Measurements from ENCODE around the gene TRAF3IP1. TPM values are rescaled to one million over a fixed set of nuclear protein-coding genes. Genes with fewer than 3 reads are reported as not detected.

The TRAF3IP1 gene
- total RNA-seq, 1 donor = 7.6 TPM

DNA sequence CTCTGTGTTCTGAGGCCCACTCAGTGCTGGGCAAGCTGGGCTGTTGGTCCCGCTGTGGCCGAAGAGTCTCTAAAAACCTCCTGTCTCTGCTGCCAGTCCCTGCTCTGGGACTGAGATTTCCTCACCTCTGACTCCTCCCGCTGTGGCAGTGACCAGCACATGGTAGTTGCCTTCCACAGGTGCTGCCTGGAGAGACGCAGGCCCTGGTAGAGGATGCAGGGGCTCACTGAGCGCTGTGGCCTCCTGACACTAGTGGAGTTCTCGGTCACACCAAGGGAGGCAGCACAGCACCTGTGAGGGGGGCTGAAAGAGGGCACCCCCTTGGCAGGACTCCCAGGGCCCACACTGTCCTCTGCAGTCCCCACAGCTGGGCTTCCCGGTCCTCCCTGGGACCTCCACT is 102.6 kb downstream of the TRAF3IP1 start:
- H3K9me3 ChIP-seq (ENCODE audit: low read depth, low read length) = no peaks in the 10 kb centered on the region
- H3K79me2 ChIP-seq (ENCODE audit: insufficient read depth, low read length) = peaks cover 13% of the 10 kb centered on the region
- no peaks in the 10 kb centered on the region for H3K36me3 ChIP-seq (ENCODE audit: insufficient read depth, low read length)
- H3K4me1 ChIP-seq (ENCODE audit: insufficient read depth, low read length) = peaks cover 61% of the 10 kb centered on the region
- TF ChIP-seq, protein P1, sequence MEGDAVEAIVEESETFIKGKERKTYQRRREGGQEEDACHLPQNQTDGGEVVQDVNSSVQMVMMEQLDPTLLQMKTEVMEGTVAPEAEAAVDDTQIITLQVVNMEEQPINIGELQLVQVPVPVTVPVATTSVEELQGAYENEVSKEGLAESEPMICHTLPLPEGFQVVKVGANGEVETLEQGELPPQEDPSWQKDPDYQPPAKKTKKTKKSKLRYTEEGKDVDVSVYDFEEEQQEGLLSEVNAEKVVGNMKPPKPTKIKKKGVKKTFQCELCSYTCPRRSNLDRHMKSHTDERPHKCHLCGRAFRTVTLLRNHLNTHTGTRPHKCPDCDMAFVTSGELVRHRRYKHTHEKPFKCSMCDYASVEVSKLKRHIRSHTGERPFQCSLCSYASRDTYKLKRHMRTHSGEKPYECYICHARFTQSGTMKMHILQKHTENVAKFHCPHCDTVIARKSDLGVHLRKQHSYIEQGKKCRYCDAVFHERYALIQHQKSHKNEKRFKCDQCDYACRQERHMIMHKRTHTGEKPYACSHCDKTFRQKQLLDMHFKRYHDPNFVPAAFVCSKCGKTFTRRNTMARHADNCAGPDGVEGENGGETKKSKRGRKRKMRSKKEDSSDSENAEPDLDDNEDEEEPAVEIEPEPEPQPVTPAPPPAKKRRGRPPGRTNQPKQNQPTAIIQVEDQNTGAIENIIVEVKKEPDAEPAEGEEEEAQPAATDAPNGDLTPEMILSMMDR (IDR thresholded peaks at IDR 0.05; ENCODE audit: extremely low read depth, low read depth, low read length) = no peak
- no peaks in the 10 kb centered on the region for H3K27me3 ChIP-seq (ENCODE audit: insufficient read depth, low read length)
- no peak overlapping the region for H3K4me2 ChIP-seq (ENCODE audit: insufficient read depth, low read length)
- H2AFZ ChIP-seq (ENCODE audit: low read length) = no peak overlapping the region
- no peak overlapping the region for H3K4me3 ChIP-seq (ENCODE audit: insufficient read depth, low read length)
- DNase-seq (ENCODE audit: insufficient read length, low spot score, missing footprints) = peak; percentile 77
- peak overlapping the region; percentile 100 for H3K27ac ChIP-seq (ENCODE audit: low read depth, low read length)
- H4K20me1 ChIP-seq (ENCODE audit: insufficient read depth, low read length) = no peaks in the 10 kb centered on the region

DNA sequence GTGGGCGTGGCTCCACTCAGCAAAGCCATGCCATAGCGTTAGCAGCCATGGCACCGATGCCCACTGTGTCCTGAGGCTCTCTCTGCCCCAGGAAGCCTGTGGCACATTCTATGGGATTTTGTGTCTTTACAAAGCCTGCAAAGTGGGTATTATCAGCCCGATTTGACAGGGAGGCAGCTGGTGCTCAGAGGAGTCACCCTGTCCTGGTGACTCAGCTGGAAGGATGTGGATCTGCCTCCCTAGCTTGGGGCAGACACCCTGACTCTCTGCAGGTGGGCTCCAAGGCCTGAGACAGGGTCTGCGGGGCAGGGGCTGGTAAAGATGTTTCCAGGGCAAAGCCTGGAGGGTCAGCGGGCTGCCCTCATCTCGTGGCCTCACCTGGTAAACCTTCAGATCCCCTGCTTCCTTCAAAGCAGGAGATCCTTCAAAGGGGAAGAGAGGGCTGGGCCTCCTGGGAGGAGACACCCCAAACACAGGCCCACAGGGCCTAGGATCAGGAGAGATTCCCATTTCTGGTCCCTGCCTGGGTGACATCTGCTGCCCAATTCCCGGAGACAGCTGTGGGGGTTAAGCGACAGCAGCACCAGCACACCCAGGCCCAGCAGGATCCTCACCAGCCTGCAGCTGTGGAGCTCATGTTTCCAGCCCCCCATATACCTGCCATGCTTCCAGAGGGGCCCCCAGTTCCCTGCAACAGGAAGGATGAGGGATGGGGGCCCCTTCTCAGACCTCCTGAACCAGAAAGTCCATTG is 103.4 kb downstream of the TRAF3IP1 start:
- Histone ChIP-seq H3K79me2 (ENCODE audit: insufficient read depth, low read length) (peaks cover 21% of the 10 kb centered on the region), H3K4me1 (ENCODE audit: insufficient read depth, low read length) (peaks cover 63% of the 10 kb centered on the region), H3K36me3 (ENCODE audit: insufficient read depth, low read length) (peaks cover 8% of the 10 kb centered on the region), H4K20me1 (ENCODE audit: insufficient read depth, low read length) (no peaks in the 10 kb centered on the region), H3K27me3 (ENCODE audit: insufficient read depth, low read length) (no peaks in the 10 kb centered on the region), H3K4me2 (ENCODE audit: insufficient read depth, low read length) (peak overlapping the region; percentile 44), H3K9me3 (ENCODE audit: low read depth, low read length) (no peaks in the 10 kb centered on the region), H3K27ac (ENCODE audit: low read depth, low read length) (peak overlapping the region; percentile 100), H3K4me3 (ENCODE audit: insufficient read depth, low read length) (no peak overlapping the region), H2AFZ (ENCODE audit: low read length) (peak overlapping the region; percentile 26)
- TF ChIP-seq, protein P1 (IDR thresholded peaks at IDR 0.05; ENCODE audit: extremely low read depth, low read depth, low read length) = no peak
- peak; percentile 95 for DNase-seq (ENCODE audit: insufficient read length, low spot score, missing footprints)

DNA sequence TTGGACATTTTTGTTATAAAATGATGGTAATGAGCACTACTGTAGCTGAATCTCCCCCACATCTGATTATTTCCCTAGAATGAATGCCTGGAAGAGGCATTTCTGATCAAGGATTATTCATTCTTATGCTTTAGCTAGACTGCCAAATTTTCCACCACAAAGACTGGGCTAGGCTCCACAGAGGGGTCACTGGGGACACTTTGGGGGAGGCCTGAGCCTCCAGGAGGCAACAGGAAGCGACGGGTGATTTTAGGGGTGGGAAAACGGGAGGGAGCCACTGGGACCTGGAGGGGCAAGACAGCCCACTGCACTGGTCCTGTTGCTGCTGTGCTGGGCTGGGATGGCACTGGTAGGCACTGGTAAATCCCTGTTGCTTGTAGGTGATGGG is 104.0 kb downstream of the TRAF3IP1 start:
- Histone ChIP-seq H3K36me3 (ENCODE audit: insufficient read depth, low read length) (peaks cover 12% of the 10 kb centered on the region), H3K4me2 (ENCODE audit: insufficient read depth, low read length) (peak overlapping the region; percentile 44), H3K27me3 (ENCODE audit: insufficient read depth, low read length) (no peaks in the 10 kb centered on the region), H3K27ac (ENCODE audit: low read depth, low read length) (peak overlapping the region; percentile 100), H3K79me2 (ENCODE audit: insufficient read depth, low read length) (peaks cover 27% of the 10 kb centered on the region), H3K4me3 (ENCODE audit: insufficient read depth, low read length) (no peak overlapping the region), H2AFZ (ENCODE audit: low read length) (no peak overlapping the region), H3K4me1 (ENCODE audit: insufficient read depth, low read length) (peaks cover 68% of the 10 kb centered on the region), H3K9me3 (ENCODE audit: low read depth, low read length) (no peaks in the 10 kb centered on the region), H4K20me1 (ENCODE audit: insufficient read depth, low read length) (no peaks in the 10 kb centered on the region)
- TF ChIP-seq, protein P1 (IDR thresholded peaks at IDR 0.05; ENCODE audit: extremely low read depth, low read depth, low read length) = no peak
- DNase-seq (ENCODE audit: insufficient read length, low spot score, missing footprints) = peak; percentile 94

DNA sequence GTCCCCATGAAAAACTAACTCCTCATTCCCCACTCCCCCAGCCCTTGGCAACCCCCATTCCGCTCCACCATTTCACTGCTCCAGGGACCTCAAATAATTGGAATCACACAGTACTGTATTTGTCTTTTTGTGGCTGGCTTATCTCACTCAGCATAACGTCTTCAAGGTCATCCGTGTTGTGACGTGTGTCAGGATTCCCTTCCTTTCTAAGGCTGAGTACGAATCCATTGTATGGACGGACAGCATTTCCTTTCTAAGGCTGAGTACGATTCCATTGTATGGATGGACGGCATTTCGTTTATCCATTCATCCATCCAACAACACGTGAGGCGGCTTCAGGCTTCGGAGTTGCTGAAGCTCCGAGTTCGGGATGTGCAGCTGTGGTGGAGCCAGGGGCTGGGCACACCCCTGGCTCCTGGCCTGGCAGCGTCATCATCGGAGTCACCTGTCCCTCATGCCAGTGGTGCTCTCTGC is 105.2 kb downstream of the TRAF3IP1 start:
- H3K27ac ChIP-seq (ENCODE audit: low read depth, low read length) = peak overlapping the region; percentile 100
- H3K4me3 ChIP-seq (ENCODE audit: insufficient read depth, low read length) = peak overlapping the region; percentile 98
- H4K20me1 ChIP-seq (ENCODE audit: insufficient read depth, low read length) = no peaks in the 10 kb centered on the region
- peaks cover 2% of the 10 kb centered on the region for H3K9me3 ChIP-seq (ENCODE audit: low read depth, low read length)
- DNase-seq (ENCODE audit: insufficient read length, low spot score, missing footprints) = peak; percentile 1
- peaks cover 39% of the 10 kb centered on the region for H3K79me2 ChIP-seq (ENCODE audit: insufficient read depth, low read length)
- H3K27me3 ChIP-seq (ENCODE audit: insufficient read depth, low read length) = no peaks in the 10 kb centered on the region
- H2AFZ ChIP-seq (ENCODE audit: low read length) = no peak overlapping the region
- TF ChIP-seq, protein P1 (IDR thresholded peaks at IDR 0.05; ENCODE audit: extremely low read depth, low read depth, low read length) = no peak
- H3K36me3 ChIP-seq (ENCODE audit: insufficient read depth, low read length) = peaks cover 21% of the 10 kb centered on the region
- H3K4me1 ChIP-seq (ENCODE audit: insufficient read depth, low read length) = peaks cover 68% of the 10 kb centered on the region
- peak overlapping the region; percentile 100 for H3K4me2 ChIP-seq (ENCODE audit: insufficient read depth, low read length)
